SH-SY5Y (cell line): ENCODE measurements around the gene PAX5.

Source experiments
- GATA2 ChIP-seq: IDR thresholded peaks from 2 replicates; pipeline ENCODE4 v1.6.1; 2011; ENCODE audit warnings: mild to moderate bottlenecking, low read depth, low read length
- GATA3 ChIP-seq: IDR thresholded peaks from 2 replicates; pipeline ENCODE4 v1.6.1; 2011; ENCODE audit warnings: low read depth, mild to moderate bottlenecking, low read length, moderate library complexity

DNA sequence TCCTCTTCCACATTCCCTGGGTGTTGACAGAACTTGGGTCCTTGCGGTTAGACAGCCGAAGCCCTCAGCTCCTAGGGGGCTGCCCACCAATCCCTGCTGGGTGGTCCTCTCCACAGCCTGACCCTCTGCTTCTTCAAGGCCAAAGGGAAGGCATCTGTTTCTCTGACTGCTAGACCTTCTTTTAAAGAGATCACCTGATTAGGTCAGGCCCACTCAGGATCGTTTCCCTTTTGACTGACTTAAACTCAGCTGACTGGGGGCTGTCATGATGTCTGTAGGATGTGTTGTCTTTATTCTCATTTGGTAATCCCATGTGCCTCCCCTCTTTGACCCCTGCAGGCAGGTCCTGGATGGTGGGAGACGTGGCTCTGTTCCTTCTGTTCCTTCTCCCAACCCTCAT, 207.5 kb downstream of the PAX5 start:
- TF ChIP-seq GATA3 = no peak
- TF ChIP-seq GATA2 = no peak
